Posterior cingulate gyrus (tissue), 11 donors: ENCODE data around the gene LDLRAD2.
"Not testable (repeated sequence)": the region's sequence is repeated elsewhere in the genome, so short reads cannot be mapped to it uniquely, and the experiment has no call there.

Experiments
- DNase-seq, 10 donors: peaks; one replicate each; pipeline versions ENCODE4 v3.0.0 to v3.0.0-alpha.2; 2020 to 2021; ENCODE audit warnings: mixed read lengths in 3 of 10
- intact Hi-C: fragments of 100-400 bp; cut with DNase I; formaldehyde crosslinking; loops from one replicate; pipeline ENCODE4 v1.15.1; 2023

Gene LDLRAD2

GRCh38 chr1:21822349-21822748 is 10.3 kb downstream of the LDLRAD2 start:
- DNase-seq, result peak in 1 of 10 donors; percentile 55

DNA sequence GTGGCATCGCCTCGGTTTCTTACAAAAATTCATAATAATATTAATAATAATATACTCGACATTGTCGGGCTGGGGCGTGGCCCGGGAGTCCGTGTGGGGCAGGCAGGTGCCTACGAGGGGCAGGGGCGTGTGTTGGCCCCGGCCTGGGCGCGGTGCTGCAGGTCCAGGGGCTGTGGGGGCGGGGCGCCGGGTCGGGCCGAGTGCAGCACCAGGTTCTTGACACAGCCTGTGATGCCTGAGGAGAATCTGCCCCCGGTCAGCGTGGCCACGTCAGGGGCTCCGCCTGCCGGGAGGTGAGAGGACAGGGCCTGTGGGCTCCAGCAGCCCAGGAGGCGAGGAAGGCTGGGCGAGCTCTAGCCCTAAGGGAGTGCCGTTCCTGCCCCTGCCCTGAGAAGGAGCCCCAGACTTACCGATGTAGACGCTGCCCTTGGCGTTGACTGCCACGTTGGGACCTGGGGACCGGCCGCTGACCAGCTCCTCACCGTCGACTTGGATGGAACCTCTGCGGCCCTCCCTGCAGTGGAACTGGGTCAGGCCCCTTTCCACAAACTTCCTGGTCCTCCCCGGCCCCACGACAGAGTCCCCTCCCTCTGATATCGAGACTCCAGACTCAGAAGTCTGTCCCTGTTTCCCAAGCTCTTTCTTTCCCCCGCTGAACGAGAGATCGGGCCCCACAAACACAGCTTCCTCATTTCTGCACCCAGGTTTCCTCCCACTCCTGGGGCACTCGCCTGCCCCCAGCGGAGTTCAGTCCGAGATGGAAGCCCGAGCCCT is 11.3 kb downstream of the LDLRAD2 start:
- DNase-seq, result peak in 1 of 10 donors; percentile 62
- intact Hi-C loops, result no loop called here

More at GRCh38 chr1:21822349-21822748, 10.3 kb downstream of the LDLRAD2 start:
- intact Hi-C loops, result no loop called here

GRCh38 chr1:21823980-21824702 is 12.1 kb downstream of the LDLRAD2 start:
- intact Hi-C loops, result no loop called here
- DNase-seq, result peak in 1 of 10 donors; percentile 55

GRCh38 chr1:21824926-21825325 is 12.9 kb downstream of the LDLRAD2 start:
- no peak for DNase-seq
- intact Hi-C loops, result no loop called here

DNA sequence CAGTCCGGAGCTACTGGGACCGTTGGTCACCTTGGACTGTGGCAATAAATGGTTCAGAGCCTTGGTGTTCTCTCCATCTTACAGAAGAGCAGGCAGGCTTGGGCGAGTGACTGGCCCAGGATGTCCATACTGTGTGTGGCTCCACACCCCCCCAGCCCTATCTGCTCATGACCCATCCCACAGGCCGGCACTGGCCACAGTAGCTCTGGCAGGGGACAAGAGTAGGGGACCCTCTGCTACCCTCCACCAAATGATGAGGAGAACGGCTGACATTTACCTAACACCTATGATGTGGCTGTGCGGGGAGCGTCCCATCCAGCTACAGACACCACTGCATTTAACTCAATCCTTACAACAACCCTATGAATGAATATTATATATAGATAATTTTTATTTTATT is 13.3 kb downstream of the LDLRAD2 start:
- no peak for DNase-seq
- intact Hi-C loops, result no loop called here

DNA sequence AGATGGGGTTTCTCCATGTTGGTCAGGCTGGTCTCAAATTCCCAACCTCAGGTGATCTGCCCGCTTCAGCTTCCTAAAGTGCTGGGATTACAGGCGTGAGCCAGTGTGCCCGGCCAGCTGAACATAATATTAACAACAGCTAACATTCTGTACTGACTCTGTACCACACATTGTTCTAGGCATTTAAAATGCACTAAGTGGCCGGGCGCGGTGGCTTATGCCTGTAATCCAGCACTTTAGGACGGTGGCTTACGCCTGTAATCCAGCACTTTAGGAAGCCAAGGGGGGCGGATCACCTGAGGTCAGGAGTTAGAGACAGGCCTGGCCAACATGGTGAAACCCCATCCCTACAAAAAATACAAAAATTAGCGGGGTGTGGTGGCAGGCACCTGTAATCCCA is 14.6 kb downstream of the LDLRAD2 start:
- DNase-seq, intact Hi-C loops: not testable (repeated sequence)

DNA sequence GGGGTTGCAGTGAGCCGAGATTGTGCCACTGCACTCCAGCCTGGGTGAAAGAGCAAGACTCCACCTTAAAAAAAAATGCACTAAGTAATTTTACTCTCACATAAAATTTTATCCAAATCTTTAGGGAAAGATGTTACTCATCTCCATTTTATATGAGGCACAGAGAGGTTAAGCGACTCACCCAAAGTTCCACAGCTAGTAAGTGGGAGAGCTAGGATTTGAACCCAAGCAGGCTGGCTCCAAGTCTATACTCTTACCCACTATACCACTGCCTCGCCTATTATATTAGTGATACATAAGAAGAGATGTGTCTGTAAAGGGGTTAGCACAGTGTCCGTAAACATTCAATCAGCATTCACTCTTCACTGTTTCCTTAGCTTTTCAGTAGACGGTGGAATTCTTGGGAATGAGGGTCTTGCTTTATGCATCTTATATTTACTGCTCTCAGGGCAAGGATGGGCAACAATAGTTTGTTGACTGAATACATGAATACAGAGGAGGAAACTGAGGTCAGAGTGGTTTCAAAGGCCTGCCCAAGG is 15.1 kb downstream of the LDLRAD2 start:
- no peak for DNase-seq
- intact Hi-C loops, result no loop called here

GRCh38 chr1:21828075-21828474 is 16.0 kb downstream of the LDLRAD2 start:
- DNase-seq, result no peak

GRCh38 chr1:21828506-21829210 is 16.6 kb downstream of the LDLRAD2 start:
- DNase-seq, result no peak
- intact Hi-C loops, result no loop called here

More at GRCh38 chr1:21828075-21828474, 16.0 kb downstream of the LDLRAD2 start:
- intact Hi-C loops, result no loop called here

GRCh38 chr1:21829294-21829693 is 17.2 kb downstream of the LDLRAD2 start:
- DNase-seq, result no peak
- intact Hi-C loops, result no loop called here

GRCh38 chr1:21830792-21831453 is 18.9 kb downstream of the LDLRAD2 start:
- intact Hi-C loops, result no loop called here
- DNase-seq, result peak in 1 of 10 donors; percentile 69

DNA sequence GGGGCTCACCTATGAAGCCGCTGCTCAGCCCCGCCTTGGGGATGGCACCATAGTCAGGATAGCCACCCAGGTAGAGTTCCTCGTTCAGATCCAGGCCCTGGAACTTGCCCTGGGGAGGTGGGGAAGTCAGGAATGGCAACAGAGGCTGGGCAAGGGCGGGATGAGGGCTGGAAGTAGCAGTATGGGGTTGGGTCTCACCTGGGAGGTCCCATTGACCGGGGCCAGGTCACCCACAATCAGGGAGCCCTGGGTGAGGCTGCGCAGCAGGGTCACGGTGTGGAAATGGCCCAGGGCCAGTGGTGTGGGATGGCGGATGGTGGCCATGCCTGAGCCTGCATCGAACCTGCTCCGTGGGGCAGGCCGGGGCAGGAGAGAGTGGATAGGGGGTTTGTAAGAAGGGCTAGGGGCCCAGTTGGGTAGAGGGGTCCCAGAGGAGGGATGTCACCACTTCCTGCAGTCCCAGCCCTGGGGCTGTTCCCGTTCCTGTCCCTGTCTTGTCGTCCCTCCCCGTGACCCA is 19.4 kb downstream of the LDLRAD2 start:
- peak in 1 of 10 donors; percentile 70 for DNase-seq
- intact Hi-C loops, result no loop called here

DNA sequence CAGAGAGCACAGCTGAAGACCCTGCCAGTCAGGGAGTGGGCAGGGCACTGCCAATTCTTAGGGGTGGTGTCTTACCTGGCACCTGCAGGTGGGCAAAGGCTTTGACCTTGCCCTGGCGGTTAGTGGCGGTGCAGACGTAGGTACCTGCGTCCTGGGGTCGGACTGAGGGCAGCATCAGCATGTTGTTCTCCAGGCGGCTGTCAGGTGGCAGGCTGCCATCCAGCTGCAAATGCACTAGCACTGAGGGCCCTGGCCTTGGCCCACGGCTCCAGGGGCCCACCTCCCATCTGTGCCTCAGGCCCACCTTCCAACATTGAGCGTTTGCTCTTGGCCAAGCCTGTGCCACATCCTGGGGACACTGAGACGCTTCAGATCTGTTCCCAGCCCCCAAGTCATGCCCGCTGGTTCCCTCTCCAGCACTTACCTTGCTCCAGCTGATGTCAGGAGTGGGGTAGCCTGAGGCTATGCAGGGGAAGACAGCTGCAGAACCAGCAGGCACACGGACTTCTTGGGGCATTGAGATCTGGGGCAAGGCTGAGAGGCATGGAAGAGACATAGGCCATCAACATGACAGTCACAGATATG is 21.4 kb downstream of the LDLRAD2 start:
- intact Hi-C loops, result no loop called here
- no peak for DNase-seq

GRCh38 chr1:21834094-21834493 is 22.0 kb downstream of the LDLRAD2 start:
- intact Hi-C loops, result no loop called here

DNA sequence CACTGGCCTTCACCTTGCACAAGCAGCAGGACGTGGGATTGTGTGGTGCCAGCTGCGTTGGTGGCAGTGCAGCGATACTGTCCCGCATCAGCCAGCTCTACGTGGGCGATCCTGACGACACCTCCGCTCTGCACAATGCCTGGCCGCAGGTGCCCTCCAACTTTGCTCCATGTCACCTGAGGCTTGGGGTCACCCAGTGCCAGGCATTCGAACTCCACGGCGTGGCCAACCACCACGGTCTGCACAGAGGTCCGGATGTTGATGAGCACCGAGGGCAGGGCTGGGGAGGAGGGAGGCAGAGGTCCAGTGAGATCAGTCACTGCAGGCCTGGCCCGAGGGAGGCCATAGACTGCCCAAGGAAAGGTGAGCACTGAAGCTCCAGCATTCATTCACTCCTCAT is 22.6 kb downstream of the LDLRAD2 start:
- DNase-seq, result peak in 2 of 10 donors; percentile 59 to 71
- intact Hi-C loops, result no loop called here

More at GRCh38 chr1:21834094-21834493, 22.0 kb downstream of the LDLRAD2 start:
- no peak for DNase-seq

DNA sequence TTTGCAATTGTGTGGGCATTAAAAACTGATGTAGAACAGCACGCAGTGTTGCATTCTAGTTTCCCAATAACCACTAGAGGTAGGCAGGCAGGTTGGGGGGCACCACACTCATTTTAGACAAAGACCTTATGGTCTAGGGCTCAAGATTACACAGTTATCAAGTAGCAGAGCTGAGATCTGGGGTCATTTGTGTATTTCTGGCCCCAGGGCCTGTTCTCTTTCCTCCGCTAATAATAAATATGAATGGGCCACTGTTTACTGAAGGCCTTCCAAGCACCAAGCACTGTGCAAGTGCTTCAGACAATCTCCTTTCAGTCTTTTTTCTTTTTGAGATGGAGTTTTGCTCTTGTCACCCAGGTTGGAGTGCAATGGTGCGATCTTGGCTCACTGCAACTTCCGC is 23.9 kb downstream of the LDLRAD2 start:
- intact Hi-C loops, result no loop called here
- no peak for DNase-seq

DNA sequence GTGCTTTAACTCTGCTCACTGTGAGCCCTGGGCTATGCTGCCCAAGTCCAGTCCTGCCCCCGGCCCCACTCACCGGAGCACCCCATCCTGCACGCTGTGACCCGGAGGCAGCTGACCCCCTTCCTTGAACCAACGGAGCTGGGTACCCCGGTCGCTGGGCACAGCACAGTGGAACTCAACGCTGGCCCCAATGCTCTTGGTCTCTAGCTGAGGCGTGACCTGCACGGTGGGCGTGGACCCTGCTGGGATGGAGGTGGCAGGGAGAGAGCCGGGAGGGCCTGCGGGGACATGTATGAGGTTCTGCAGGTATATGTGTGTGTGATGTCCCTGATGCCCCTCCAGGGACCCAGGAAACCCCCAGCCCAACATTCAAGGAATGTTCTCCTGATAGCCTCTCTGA is 24.7 kb downstream of the LDLRAD2 start:
- intact Hi-C loops, result no loop called here
- DNase-seq, result peak in 1 of 10 donors; percentile 73

DNA sequence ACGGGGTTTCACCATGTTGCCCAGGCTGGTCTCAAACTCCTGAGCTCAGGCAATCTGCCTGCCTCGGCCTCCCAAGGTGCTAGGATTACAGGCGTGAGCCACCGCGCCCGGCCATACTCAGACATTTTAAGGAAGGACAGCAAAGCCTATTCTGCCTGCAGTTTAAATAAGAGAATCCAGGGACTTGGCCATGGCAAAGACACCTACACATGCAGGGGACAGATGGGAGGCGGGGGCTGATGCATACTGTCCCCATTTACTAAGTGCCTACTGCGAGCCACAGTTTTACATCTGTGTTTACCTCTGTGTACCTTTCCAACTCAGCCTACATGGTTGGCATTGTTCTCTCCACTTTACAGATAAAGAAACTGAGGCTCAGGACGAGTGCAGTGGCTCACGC is 25.4 kb downstream of the LDLRAD2 start:
- peak in 7 of 10 donors; percentile 38 to 92 (median 63) for DNase-seq
- intact Hi-C loops, result no loop called here

GRCh38 chr1:21838359-21839157 is 26.5 kb downstream of the LDLRAD2 start:
- intact Hi-C loops, result no loop called here
- peak in 1 of 10 donors; percentile 66 for DNase-seq
